Activated CD8-positive, alpha-beta memory T cell treated with anti-CD3 and anti-CD28 coated beads for 48 hours (primary cell): ENCODE data around the gene TDRD12.
"Not testable (repeated sequence)": the region's sequence is repeated elsewhere in the genome, so short reads cannot be mapped to it uniquely, and the experiment has no call there.

Source experiments
- DNase-seq, 3 experiments: peaks; one replicate each; pipeline ENCODE4 v3.0.0-alpha.2; 2020; ENCODE audit warnings: low read depth in 2 of 3, low spot score in 2 of 3

TDRD12 gene

DNA sequence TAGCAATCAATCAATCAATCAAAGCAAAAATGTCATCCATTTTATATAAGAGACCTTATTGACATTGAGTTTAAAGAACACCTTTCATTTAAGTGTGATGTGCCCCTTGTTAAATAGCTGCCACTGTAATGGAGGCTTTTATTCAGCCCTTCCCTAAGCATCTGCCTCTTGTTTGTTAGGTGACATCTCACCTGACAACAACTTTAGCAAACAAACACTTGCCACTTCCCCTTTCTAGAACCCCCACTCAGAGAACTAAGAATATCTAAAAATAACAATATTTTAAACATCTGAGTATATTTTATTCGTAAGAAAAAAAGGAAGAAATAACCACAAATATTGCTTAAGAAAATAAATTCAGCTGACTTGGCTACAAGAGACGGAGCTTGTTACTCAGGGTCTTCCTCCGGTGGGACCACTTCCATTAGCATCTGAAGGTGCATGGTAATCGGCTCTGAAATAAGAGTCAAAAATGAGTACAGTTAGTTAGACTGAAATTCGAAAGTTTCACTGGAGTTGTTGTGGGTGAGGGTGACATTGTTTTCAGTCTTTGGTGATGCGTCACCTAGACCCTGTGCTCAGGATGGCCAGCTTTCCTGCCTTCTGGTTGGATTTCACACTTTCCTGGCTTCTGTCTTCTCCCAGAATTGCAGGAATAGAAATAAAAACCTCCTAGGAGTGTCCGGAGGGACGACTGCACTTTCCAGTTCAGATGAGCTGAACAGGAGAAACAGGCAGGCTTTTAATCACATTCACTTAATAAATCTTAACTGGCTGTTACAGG lies 110.9 kb downstream of the TDRD12 start:
- DNase-seq: no peak

GRCh38 chr19:32831611-32832010 lies 112.0 kb downstream of the TDRD12 start:
- DNase-seq: no peak

DNA sequence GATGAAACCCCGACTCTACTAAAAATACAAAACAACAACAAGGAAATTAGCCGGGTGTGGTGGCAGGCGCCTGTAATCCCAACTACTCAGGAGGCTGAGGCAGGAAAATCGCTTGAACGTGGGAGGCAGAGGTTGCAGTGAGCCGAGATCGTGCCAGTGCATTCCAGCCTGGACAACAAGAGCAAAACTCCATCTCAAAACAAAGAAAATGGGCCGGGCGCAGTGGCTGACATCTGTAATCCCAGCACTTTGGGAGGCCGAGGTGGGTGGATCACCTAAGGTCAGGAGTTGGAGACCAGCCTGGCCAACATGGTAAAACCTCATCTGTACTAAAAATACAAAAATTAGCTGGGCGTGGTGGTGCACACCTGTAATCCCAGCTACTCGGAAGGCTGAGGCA lies 112.5 kb downstream of the TDRD12 start:
- DNase-seq: not testable (repeated sequence)

GRCh38 chr19:32832825-32833224 lies 113.3 kb downstream of the TDRD12 start:
- not testable (repeated sequence) for DNase-seq

- not testable (repeated sequence) for DNase-seq
Observed at GRCh38 chr19:32833388-32833787, 113.8 kb downstream of the TDRD12 start.

- DNase-seq: no peak
Observed at GRCh38 chr19:32837531-32837930, 118.0 kb downstream of the TDRD12 start.

DNA sequence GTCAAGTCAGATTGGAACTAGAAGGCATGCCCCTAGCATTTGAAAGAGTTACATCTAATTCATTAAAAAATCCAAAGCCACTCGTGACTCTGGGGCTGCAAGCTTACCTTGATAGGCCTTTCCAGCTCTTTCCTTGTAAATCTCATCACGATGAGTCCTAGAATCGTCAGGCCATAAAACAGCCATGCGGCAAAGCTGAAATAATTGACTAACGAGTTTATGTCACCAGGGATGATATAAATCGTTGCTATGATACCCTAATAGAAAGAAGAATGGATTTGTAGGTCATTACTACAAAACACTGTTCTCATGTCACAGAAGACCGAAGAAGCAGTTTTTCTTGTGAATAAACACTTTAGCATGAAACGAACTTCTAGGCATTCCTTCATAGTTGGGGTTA lies 122.5 kb downstream of the TDRD12 start:
- no peak for DNase-seq

DNA sequence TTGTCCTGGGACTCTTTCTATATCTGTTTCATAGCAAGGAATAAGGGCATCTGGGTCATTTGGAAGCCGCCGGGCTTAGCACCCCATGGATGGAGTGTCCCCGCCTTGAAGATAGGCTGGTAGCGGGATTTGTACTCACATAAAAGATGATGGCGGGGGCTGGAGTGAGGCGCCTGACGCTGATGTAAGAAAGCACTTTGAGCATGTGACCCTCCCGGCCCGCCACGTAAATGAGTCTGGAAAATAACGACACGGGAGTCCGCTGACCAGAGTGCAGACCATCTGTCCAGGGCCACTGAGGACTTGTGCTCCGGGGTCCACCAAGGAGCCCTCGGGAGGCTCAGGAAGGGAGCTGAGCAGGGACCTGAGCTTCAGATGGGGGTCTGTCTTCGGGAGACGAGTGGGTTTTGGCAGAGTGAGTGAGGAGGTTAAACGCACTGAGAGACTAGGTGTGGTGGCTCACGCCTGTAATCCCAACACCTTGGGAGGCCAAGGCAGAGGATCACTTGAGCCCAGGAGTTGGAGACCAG lies 124.2 kb downstream of the TDRD12 start:
- DNase-seq: no peak

DNA sequence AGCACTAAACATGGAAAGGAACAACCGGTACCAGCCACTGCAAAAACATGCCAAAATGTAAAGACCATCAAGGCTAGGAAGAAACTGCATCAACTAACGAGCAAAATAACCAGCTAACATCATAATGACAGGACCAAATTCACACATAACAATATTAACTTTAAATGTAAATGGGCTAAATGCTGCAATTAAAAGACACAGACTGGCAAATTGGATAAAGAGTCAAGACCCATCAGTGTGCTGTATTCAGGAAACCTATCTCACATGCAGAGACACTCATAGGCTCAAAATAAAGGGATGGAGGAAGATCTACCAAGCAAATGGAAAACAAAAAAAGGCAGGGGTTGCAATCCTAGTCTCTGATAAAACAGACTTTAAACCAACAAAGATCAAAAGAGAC lies 128.5 kb downstream of the TDRD12 start:
- DNase-seq: not testable (repeated sequence)

- DNase-seq: no peak
Observed at GRCh38 chr19:32852216-32852615, 132.6 kb downstream of the TDRD12 start.

GRCh38 chr19:32856818-32857217 lies 137.3 kb downstream of the TDRD12 start:
- DNase-seq: not testable (repeated sequence)

- no peak for DNase-seq
Observed at GRCh38 chr19:32857584-32857983, 138.0 kb downstream of the TDRD12 start.

DNA sequence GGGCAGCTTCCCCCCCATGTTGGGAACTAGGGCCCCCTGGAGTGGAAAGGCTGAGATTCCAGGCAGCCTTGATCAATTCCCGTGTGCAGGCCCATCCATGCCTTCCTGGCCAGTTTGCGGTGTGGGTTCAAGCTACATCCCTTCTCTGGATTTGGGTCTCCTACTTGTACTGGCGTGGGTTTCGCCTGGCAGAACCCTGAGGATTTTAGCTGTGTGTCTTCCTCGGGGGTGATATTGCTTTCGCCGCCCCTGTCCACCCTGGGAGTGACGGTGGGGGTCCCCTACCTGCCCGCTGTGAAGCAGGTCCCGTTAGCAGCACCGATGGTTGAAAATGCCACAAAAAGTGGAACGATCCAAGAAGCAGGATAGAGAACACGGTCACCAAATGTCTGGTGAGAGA lies 138.6 kb downstream of the TDRD12 start:
- no peak for DNase-seq

- DNase-seq: no peak
Observed at GRCh38 chr19:32858559-32858958, 139.0 kb downstream of the TDRD12 start.

DNA sequence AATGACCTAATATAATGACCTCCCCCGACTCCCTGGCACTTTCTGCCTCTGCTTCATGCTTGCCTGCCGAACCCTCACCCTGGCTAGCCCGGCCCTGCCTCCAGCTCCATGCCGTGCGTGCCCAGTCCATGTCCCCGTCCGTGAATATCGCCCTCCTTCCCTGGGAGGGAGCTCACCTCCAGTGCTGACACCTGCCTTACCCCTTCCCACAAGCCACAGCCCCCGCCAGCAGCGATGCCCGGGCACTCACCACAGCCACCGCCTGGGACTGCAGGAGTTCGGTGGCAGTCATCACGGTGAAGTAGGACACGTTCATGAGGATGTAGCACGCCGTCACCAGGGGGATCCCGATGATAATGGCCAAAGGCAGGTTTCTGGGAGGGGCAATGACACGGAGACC lies 140.0 kb downstream of the TDRD12 start:
- DNase-seq: no peak

GRCh38 chr19:32861596-32861995 lies 142.0 kb downstream of the TDRD12 start:
- DNase-seq: no peak

DNA sequence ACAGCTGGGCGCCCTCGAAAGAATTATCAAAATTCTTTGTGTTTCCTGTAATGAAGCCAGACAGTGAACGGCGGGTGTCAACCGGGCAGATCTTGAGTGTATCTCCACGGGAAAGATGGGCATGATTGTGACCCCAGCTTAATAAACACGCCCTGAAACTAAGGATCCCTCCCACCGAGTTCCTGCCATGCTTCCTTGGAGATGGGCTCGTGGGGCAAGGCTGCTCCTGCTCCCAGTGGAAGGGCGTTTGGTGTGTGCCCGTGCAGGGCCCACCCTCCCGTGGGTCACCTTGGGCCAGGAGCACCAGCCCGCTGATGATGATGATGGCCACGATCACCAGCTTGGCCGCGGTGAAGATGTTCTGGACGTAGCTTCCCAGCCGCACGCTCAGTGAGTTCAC lies 142.6 kb downstream of the TDRD12 start:
- no peak for DNase-seq

DNA sequence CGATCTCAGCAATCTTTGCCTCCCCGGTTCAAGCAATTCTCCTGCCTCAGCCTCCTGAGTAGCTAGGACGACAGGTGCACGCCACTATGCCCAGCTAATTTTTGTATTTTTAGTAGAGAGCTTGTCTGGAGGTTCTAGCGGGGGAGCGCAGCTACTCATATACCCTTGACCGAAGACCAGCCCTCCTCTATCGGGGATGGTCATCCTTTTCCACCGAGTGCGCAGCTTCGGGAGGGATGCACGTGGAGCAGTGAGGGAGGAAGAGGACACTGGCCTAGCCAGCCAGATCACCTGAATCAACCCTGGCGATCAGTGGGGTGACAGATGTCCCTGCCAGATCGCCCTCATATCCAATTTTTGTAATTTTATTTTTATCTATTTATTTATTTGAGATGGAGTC lies 143.2 kb downstream of the TDRD12 start:
- DNase-seq: no peak

- no peak for DNase-seq
Observed at GRCh38 chr19:32863301-32863700, 143.7 kb downstream of the TDRD12 start.

- no peak for DNase-seq
Observed at GRCh38 chr19:32863841-32864240, 144.3 kb downstream of the TDRD12 start.

DNA sequence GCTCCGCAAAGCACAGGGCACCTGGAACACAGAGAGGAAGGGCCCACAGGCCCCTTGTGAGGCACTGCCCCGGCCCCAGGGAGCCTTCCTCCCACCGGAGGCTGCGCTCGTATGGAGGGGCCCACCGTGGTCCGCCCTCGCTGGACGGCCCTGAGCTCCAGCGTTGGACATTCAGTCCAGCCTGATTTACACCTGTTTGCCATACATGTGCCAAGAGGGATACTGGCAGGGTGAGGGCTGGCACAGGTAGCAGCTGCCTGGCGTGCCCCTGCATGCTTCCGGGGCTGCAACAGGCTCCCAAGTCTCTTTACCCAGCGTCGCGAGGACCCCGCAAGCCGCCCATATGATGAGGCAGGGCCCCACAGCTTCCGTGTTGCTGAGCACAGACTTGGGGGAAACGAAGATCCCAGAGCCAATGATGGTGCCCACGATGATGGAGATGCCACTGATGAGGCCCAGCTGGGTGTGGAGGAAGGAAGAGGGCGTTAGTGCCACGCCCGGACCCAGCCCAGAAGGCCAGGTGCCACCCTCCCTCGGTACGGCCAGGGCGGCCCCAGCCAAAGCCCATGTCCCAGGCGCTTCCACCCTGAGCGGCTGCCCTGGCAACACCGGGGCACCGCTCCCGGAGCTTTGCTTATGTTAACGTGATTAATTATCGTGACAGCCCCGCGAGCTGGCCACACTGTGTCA lies 144.9 kb downstream of the TDRD12 start:
- no peak for DNase-seq

GRCh38 chr19:32865326-32865725 lies 145.8 kb downstream of the TDRD12 start:
- DNase-seq: no peak
